SIG-M5 (cell line): ENCODE data around the gene TMEM42.
"Not testable (repeated sequence)": the region's sequence is repeated elsewhere in the genome, so short reads cannot be mapped to it uniquely, and the experiment has no call there.

Experiments used
- DNase-seq: peaks from one replicate; lab custom pipeline; 2025; lab: John Stamatoyannopoulos, UW

Gene TMEM42

DNA sequence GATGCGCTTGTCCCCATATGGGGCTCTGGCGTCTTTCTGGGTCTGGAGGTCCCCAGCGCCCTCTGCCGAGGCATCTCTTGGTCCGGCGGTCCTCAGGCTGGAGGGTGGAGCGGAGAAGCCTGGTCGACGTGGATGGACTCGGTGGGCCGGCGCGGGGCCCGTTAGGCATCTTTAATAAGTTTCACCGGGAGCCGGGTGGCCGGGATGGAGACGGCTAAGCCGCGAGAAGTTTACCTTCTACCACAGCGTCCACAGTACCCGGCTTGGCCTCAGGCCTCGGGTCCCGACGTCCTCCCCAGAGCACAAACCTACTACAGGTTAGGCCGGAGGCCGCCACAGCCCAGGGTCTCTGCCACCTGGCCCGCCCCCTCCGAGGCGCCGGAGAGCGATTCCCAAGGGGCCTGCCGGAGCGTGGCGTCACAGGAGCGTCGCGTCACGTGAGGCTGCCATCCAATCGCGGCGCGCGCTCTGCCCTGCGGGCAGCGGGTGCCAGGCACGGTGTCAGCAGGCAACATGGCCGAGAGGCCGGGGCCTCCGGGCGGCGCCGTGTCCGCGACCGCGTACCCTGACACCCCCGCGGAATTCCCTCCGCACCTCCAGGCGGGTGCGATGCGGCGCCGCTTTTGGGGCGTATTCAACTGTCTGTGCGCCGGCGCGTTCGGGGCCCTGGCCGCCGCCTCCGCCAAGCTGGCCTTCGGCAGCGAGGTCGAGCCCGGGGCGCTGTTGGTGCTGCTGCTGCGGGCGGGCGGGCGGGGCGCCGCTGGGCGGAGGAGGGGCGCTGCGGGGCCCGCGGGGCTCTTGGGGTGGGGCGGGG, at the start of gene TMEM42:
Gene TMEM42, plus strand, starts transcription at position 501 of the 814 bp plus-strand sequence. Its CDS starts 13 bp downstream, at position 514.
- DNase-seq, result no peak

DNA sequence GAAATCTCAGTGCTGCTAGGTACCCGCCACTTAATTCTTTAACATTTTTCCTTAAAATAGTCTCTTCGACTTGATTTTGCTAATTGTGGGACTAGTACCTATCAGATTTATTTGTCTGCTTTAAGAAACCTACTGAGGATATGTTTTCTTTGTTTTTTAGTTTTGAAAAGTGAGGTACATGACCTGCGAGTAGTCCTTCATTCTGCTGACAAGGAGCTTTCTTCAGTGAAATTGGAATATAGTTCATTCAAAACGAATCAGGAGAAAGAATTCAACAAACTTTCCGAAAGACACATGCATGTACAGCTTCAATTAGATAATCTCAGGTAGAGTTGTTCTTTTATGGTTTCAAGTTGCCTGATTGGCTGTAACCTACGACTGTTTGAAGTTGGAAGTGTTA, 47.0 kb upstream of the TMEM42 start:
- DNase-seq, result no peak

DNA sequence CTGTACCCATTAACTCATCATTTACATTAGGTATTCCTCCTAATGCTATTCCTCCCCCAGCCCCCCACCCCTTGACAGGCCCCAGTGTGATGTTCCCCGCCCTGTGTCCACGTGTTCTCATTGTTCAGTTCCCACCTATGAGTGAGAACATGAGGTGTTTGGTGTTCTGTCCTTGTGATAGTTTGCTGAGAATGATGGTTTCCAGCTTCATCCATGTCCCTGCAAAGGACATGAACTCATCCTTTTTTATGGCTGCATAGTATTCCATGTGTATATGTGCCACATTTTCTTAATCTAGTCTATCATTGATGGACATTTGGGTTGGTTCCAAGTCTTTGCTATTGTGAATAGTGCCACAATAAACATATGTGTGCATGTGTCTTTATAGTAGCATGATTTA, 45.4 kb upstream of the TMEM42 start:
- DNase-seq, result not testable (repeated sequence)

DNA sequence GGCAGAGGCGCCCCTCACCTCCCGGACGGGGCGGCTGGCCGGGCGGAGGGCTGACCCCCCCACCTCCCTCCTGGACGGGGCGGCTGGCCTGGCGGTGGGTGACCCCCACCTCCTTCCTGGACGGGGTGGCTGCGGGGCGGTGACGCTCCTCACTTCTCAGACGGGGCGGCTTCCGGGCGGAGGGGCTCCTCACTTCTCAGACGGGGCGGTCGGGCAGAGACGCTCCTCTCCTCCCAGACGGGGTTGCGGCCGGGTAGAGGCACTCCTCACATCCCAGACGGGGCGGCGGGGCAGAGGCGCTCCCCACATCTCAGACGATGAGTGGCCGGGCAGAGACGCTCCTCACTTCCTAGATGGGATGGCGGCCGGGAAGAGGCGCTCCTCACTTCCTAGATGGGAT, 40.5 kb upstream of the TMEM42 start:
- not testable (repeated sequence) for DNase-seq

DNA sequence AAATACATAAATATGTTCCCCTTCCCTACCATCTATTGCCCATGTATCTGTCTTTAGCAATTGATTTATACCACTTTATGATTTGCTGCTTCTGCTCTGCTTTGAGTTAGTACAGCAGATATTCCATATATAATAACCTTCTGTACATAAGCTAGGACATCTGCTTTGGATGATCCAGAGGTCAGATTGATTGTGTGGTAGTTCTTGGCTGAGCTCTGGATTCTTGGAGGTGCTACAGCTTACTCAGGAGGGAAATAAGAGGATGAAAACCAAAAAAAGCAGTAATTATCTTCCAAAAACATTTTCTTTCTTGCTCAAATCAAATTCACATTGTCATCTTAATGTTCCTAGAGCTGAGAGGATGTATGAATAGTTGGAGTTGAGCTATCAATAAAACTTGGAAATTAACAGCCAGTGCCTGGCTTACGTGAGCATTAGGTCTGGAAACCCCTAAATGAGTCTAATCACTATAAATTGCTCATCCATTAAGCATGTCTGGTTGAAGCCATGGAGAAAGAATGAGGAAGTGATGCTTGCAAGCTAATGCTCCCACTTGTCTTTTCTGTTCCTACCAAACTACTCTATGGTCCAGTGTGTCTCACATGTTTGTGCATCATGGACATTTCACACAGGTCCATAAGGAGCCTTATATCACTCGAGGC, 36.3 kb upstream of the TMEM42 start:
- no peak for DNase-seq

DNA sequence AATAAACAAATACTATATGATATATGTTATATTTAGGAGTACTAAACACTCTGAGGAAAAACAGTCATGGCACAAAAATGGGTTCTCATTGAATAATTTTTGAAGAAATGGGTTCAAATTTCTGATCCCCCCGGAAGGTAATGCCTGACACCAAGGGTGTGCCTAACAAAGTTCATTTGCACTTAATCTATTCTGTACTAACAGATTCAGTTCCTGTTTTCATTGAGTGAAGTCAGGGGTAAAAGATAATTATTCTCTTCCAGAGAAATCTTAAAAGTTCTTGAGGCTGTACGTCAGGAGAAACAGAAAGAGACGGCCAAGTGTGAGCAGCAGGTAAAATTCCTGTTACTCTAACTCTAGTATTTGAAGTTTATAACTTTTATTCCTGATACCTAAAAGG, 34.5 kb upstream of the TMEM42 start:
- no peak for DNase-seq

DNA sequence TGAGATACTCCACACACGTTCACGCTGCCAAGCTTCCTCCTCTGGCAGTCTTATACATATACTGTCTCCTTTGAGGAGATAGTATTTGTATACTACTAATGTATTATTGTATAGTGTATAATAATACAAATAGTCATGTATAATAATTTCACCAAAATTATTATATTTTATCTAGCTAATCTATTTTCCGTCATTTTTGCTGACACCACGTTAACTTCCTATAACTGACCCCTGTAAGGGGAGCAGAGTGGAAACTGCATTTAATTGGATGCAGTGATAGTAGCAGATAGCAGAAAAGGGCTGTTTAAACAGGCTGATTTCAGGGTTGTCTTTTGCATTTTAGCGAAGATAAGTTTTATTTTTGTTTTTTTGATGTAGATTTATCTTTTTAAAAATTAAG, 30.5 kb upstream of the TMEM42 start:
- DNase-seq, result no peak

DNA sequence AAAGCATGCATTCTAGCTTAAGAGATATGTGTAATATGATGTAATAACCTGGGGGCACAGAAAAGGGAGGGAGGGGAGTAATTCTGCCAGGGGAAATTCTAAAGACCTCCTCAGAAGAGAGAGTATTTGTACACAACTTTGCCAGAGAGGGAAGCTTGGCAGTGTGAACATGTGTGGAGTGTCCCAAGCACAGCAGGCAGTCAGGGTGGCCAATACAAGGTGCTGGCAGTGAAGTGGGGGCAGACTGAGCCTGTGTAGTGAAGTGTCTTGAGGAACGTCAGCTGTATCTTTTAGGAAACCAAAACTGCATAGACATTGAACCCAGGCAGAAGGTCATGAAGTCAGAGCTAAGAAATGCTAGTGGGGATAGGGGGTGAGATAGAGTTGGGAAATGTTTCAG, 29.7 kb upstream of the TMEM42 start:
- no peak for DNase-seq

DNA sequence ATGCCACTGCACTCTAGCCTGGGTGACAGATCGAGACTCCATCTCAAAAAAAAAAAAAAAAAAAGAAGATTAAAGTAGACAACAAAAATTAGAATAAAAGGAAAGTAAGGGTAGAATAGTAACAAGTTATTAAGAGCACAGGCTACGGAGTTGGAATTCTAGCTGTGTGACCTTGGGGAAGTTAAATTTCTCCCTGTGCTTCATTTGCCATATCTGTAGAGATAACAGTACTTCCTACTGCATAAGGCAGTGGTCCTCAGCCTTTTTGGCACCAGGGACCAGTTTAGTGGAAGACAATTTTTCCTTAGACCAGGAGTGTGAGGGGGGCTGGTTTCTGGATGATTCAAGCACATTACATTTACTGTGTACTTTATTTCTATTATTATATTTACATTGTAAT, 28.7 kb upstream of the TMEM42 start:
- DNase-seq, result no peak

DNA sequence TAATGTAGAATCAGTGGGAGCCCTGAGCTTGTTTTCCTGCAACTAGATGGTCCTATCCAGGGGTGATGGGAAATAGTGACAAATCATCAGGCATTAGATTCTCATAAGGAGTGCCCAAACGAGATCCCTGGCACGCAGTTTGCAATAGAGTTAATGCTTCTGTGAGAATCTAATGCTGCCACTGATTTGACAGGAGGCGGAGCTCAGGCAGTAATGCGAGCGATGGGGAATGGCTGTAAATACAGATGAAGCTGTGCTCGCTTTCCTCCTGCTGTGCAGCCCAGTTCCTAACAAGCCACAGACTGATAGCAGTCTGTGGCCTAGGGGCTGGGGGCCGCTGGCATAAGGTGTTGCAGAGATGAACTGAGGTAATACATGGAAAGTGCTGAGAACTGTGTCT, 28.3 kb upstream of the TMEM42 start:
- no peak for DNase-seq

DNA sequence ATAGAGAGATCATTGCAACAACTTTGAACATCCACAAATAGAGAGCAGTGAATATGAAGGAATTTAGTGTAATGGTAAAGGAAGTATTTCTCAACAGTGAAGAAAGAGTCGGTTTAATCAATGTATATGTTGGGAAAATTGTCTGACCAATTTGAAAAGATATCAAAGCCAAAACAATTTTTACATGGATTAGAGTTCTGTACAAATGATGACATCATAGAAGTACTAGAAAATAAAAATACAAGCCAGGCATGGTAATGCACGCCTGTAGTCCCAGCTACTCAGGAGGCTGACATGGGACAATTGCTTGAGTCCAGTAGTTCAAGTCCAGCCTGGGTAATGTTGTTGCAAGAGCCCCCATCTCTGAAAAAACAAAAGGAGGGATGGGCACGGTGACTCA, 26.0 kb upstream of the TMEM42 start:
- DNase-seq, result no peak

DNA sequence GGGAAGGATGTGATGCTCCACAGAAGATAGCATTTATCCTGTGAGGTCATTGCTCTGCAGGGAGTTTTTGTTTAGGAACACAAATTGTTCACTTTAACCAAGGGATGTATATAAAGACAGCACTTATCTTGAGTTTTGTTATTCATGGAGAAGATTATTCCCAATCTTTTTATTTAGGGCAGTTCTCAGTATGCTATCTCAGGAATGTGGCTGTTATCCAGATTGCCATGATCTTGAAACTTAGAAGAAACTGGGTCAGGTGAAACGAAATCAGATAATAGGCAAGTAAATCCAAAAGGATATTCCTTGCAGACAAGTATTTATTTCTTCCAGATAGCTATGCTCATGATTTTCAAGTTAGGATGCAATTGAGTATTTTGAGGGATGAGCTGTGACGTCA, 19.3 kb upstream of the TMEM42 start:
- DNase-seq, result no peak

DNA sequence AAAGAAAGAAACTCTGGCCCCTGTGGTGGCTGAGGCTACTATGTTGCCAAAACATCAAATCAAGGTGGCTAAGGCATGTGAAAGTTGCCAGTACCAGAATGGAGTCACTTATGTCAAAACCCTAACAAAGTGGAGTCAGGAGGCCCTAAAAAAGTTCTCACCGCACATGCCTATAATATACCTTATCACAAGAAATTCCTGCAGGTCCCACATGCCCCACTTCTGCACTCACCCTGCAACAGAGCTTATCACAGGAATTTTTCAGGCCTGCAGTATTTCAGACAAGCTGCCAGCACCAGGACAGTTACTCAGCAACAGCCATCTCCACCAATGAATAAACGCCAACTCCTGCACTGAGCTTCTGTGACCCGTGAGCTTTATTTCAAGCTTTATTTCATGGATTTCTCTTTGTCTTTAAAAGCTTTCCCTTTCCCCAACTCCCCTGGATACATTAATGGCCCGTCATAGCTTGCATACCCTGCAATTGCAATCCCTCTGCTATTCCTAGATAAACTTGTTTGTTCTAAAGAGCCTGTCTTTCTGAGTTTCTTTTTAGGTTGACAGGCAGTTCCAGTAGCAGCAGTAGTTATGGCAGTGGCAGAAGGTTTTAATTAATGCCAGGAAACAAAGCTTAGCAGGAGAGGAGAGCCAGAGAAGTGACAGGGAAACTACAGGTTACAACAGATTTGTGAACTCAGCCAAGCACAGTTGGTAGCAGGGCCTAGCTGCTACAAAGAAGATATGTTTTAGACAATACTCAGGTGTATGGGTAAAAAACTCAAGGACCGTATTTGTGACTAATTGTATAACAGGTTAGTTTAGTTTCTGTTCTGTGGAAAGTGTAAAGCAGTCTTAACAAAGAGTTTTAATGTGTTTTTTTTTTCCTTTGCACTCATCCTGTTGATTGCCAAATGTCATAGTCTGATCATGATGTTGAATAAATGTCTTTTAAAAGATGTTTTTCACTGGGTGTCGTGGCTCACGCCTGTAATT, 15.9 kb upstream of the TMEM42 start:
- DNase-seq, result no peak

DNA sequence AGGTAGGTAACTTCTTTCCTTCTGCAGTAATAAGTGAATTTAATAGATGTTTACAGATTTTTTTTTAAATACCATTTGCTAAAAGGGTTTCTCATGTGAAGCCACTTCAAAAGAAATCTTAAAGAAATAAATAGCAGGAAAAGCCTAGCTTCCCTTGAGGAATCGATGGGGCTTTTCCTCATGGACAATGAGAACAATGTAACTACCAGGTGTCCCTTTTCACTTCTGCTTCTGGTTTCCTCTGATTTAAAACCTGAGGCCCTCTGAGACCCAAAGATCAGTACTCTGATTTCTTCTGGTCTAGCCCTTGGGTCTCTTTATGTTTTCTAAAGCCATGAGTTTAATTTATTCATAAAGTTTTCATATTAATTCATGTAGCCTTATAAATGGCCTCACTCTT, 13.1 kb upstream of the TMEM42 start:
- no peak for DNase-seq

DNA sequence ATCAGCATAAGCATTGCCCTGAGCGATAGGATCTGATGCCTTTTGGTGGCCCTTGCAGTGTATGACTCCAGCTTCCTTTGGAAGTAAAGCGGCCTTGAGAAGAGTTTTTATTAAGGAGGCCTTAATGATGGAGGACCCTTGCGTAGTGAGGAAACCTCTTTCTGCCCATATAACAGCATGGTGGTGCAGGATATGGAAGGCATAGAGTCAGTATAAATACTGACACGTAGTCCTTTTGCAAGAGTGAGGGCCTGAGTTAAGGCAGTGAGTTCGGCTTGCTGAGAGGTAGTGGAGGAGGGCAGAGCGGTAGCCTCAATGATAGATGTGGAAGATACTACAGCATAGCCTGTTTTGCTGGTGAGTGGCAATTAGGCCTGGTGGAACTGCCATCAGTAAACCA, 5.0 kb upstream of the TMEM42 start:
- not testable (repeated sequence) for DNase-seq

DNA sequence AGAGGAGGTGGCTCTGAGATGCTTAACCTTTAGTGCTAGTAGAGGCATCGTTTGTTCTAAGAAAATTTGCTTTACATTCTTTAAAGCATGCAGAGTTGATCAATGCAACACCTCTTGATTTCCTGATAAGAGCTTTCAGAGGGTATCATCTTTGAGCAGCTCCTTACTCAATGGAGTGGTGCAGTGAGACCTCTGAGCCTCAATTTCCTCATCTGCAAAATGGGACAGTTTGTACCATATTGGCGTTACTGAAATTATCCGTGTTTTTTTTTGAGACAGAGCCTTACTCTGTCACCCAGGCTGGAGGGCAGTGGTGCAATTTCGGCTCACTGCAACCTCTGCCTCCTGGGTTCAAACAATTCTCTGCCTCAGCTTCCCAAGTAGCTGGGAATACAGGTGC, 1.6 kb upstream of the TMEM42 start:
- no peak for DNase-seq

DNA sequence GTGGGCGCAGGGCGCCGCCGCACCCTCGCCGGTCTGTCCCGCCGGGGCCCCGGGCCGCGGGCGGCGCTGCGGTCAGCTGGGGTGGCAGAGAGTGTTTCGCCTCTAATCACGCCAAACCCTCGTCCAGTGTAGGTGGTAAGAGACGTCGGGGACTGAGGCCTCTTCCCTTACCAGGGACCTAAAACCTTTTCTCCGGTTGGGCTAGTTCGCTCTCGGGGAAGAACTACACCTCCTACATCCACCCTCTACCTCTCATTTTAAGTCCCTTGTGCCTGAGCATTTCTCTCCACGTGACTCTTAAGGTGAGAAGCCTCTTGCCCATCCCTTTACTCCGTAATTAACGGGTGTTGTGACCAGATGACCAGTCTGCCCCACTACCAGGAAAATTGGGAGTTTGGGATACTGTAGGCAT, 520 bp downstream of the TMEM42 start:
- DNase-seq, result no peak

DNA sequence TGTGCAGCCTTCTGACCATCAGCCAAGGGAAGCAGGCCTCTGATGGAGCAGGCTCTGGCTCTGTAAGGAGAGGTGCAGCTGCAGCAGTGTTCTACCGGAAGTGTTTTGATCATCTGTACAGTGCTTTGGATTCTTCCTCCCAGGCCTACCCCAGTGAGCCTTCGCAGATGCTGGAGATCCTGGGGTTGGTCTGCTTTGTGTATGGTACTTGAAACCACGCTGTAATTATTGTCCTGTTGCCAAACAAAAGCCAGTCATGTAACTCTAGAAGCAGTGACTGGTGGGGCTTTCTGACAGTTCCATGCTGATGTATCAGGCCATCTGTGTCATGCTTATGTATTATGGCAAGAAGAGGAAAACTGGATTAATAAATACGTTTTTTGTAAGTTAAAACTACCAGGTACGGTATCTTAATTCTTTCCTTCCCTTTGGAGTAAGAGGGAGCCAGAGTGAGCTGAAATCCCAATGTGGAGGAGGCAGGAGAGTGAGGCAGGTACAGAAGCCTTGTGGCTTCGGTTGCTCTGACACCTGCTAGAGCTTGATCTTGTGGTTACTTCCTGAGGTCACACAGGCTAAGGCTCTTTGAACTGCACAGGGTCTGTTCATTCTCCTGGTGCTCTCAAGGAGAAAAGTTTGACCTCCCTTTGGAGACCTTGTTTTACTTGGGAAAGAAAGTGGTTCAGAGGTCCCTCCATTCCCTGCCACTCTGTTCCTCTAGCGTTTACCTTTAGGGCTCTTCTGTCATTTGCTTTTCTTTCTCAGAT, 3.7 kb downstream of the TMEM42 start:
- DNase-seq, result no peak

DNA sequence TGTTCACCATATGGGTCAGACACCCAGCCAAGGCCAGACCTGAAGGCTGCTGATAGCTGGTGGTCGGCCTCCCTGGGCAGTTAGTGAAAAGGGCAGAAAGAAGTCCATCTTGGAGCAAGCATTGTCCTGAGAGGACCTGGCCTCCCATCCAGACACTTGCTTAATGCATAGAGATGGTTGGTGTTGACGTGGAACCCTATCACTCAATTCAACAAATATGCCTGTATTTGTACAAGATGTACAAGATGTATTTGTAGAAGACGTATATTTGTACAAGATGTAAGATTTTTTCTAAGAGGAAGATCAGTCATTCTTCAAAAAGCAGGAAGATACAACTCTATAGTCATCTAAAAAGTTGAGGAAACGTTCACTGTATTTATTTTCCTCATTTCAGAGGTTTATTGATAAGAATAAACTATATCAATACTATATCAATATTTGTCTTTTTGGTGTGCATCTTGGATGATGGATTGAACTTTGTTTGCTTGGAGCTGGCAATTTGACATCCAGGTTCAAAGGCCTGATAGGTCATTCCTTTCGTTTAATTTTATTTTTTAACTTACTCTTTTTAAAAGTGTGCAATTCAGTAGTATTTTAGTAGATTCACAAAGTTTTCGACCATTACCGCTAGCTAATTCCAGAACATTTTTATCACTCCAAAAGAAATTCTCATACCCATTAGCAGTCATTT, 5.9 kb downstream of the TMEM42 start:
- no peak for DNase-seq

DNA sequence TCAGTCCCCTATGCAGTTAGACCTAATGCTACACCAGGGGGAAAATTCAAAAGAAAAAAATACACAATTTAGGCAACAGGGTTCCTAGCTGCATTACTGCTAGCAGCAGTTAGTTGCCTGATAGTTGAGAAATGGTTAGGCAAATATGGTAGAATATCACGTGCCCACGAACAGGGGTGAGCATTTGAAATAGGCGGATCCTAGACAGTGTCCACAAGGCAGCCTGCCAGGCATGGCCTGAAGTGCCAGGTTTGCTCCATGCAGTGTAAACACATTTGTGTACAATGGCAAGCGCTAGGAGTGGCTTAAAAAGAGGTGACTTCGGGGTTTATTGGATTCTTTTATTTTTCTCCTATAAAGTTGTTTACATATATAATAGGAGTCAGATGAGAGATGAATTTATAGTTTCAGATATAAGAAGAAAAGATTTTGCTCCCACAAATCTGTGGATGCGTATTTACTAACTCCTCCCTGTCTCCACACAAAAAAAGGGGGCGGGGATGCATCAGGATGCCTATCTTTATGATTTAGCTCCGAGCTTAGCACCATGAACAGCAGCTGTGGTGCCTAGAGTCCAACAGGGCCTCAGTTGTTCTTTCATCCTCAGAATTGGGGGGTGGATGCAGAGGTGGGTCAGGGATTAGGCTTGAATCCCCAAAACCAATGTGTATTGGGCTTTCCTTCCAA, 8.8 kb downstream of the TMEM42 start:
- no peak for DNase-seq
